Peyer's patch (tissue), 4 donors: ENCODE data around the gene LCE2D.

Experiments
- CTCF ChIP-seq, 6 experiments: fragments of 450-650 bp in 4 of 6; fragments of 200-600 bp in 2 of 6; sonication (generic) in 1 of 6; IDR thresholded peaks; one replicate each; pipeline ENCODE4 v1.5.1; 2017 to 2019; ENCODE audit warnings: antibody characterized with exemption in 6 of 6, mild to moderate bottlenecking in 3 of 6, moderate library complexity in 1 of 6
- POLR2A ChIP-seq, 2 donors: fragments of 450-650 bp; IDR thresholded peaks; one replicate each; pipeline ENCODE4 v1.5.1; 2017; ENCODE audit warnings: antibody characterized with exemption in 2 of 2, mild to moderate bottlenecking in 2 of 2, moderate library complexity in 2 of 2

- no peak for TF ChIP-seq POLR2A (IDR thresholded peaks at IDR 0.05)
- TF ChIP-seq CTCF (IDR thresholded peaks at IDR 0.05): no peak
Measured at GRCh38 chr1:152646656-152647055, 16.5 kb upstream of the LCE2D start.
